Right lobe of liver (tissue), 4 donors: ENCODE results near the gene RBM33.

Source experiments
- POLR2A ChIP-seq: fragments of 450-650 bp; IDR thresholded peaks from one replicate; pipeline ENCODE4 v1.6.1; 2017; ENCODE audit warnings: antibody characterized with exemption, mild to moderate bottlenecking
- TF ChIP-seq, protein P1 (sequence below), 4 donors: fragments of 200-600 bp in 3 of 4; fragments of 450-650 bp in 1 of 4; IDR thresholded peaks; one replicate each; pipeline versions ENCODE4 v1.5.1 to v1.8.0; 2016 to 2022; ENCODE audit warnings: antibody characterized with exemption in 4 of 4, mild to moderate bottlenecking in 2 of 4
- donor health status: DM: no; HTN: no; CAD: no.
- donor health status: DM: no; HTN: no; CAD: no.
- donor health status: DM: no; HTN: yes; CAD: no.

DNA sequence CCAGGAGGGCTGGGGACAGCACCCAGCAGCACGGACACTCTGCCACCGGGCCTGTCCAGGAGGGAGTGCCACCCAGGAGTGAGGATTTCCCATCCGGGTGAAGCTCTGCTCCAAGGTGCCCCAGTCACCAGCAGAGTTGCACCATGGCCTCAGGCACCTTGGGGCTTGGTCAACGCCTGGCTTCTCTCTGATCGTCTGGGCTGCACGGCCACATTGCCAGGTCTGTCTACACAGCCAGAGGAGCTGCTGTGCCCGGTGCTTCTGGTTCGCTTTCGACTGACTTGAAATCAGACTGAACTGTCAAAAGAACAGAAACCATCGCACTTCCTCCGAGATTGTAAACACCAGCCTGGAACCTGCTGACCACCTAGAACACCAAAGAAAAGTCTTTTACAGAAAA, 155.8 kb downstream of the RBM33 start:
- TF ChIP-seq POLR2A = no peak
- TF ChIP-seq, protein P1, sequence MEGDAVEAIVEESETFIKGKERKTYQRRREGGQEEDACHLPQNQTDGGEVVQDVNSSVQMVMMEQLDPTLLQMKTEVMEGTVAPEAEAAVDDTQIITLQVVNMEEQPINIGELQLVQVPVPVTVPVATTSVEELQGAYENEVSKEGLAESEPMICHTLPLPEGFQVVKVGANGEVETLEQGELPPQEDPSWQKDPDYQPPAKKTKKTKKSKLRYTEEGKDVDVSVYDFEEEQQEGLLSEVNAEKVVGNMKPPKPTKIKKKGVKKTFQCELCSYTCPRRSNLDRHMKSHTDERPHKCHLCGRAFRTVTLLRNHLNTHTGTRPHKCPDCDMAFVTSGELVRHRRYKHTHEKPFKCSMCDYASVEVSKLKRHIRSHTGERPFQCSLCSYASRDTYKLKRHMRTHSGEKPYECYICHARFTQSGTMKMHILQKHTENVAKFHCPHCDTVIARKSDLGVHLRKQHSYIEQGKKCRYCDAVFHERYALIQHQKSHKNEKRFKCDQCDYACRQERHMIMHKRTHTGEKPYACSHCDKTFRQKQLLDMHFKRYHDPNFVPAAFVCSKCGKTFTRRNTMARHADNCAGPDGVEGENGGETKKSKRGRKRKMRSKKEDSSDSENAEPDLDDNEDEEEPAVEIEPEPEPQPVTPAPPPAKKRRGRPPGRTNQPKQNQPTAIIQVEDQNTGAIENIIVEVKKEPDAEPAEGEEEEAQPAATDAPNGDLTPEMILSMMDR (IDR thresholded peaks at IDR 0.05) = no peak
